GM12878 (cell line): ENCODE results near the gene GDF11.

ENCODE experiments used
- JUND ChIP-seq: IDR thresholded peaks from 2 replicates; pipeline ENCODE4 v1.6.1; 2012; ENCODE audit warnings: low read depth, mild to moderate bottlenecking, low read length, improper control_type of control experiment, moderate library complexity
- PBX3 ChIP-seq: IDR thresholded peaks from 2 replicates; pipeline ENCODE4 v1.6.1; 2011; ENCODE audit warnings: mild to moderate bottlenecking, low read depth, low read length, moderate library complexity; ENCODE audit not compliant: insufficient replicate concordance
- POLR2AphosphoS5 ChIP-seq: IDR thresholded peaks from 2 replicates; pipeline ENCODE4 v1.6.1; 2011; ENCODE audit warnings: mild to moderate bottlenecking, low read length, inconsistent platforms
- SUPT20H ChIP-seq: IDR thresholded peaks from 2 replicates; pipeline ENCODE4 v1.6.1; 2011; ENCODE audit warnings: low read depth, mild to moderate bottlenecking, low read length, moderate library complexity, borderline replicate concordance; ENCODE audit not compliant: control insufficient read depth
- ZNF384 ChIP-seq: IDR thresholded peaks from 2 replicates; pipeline ENCODE4 v1.6.1; 2012; ENCODE audit warnings: low read depth, mild to moderate bottlenecking, low read length, improper control_type of control experiment, borderline replicate concordance

GRCh38 chr12:55726971-55727370, 16.0 kb upstream of the GDF11 start:
- TF ChIP-seq JUND (no peak), POLR2AphosphoS5 (no peak), PBX3 (no peak), ZNF384 (no peak), SUPT20H (no peak)
